HTERT RPE-1 (cell line): ENCODE results near the gene SDF2.

Source experiments
- in situ Hi-C: fragments of 300-500 bp; cut with MboI; formaldehyde crosslinking; loops from 4 replicates; pipeline ENCODE4 v1.14.3; 2020; ENCODE audit warnings: low sequenced_read_pairs

The SDF2 gene, protein sequence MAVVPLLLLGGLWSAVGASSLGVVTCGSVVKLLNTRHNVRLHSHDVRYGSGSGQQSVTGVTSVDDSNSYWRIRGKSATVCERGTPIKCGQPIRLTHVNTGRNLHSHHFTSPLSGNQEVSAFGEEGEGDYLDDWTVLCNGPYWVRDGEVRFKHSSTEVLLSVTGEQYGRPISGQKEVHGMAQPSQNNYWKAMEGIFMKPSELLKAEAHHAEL

DNA sequence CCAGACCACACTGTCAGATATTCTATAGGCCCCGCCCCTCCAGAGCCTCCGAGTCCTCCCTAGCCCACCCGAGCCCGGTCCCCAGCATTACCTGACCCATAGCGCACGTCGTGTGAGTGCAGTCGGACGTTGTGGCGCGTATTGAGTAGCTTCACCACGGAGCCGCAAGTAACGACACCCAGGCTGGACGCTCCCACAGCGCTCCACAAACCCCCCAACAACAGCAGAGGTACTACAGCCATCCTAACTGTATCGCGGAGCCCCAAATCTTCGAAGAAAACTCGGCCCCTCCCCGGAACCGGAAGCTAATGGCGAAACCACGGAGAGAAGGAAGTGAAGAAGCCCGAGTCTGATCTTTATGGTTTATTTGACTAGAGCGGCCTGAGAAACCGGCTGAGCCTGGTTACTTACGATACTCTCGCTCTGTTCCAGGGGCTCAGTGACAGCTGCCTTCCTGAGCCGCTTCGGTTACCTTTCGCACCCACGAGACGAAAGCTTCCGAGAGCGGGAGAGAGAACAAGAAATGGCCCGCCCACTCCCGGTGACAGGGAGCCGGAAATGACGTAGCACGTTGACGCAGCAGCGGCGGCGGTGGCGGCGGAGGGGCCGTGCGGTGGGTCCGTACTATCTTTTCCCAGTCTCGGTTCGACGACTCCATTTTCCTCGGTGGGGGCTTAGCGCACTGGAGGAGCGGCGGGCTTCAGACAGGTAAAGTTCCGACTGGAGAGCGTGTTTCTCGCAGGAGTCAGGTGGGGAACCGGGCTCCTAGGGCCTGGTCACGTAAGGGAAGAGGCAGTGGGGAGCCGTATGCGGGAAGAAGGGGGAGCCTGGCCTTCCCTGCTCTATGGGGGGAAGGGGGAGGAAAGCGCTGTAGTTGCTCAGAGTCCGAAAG lies at the start of gene SDF2, which contains the start of gene SUPT6H:
Gene SDF2 (minus strand): TSS at position 272 of the 892 bp plus-strand sequence. CDS start 30 bp downstream, at position 242.
Gene SUPT6H (plus strand): TSS at position 571 of the 892 bp plus-strand sequence. CDS start 11,197 bp downstream, outside the sequence.
- in situ Hi-C loops, result no loop called here

DNA sequence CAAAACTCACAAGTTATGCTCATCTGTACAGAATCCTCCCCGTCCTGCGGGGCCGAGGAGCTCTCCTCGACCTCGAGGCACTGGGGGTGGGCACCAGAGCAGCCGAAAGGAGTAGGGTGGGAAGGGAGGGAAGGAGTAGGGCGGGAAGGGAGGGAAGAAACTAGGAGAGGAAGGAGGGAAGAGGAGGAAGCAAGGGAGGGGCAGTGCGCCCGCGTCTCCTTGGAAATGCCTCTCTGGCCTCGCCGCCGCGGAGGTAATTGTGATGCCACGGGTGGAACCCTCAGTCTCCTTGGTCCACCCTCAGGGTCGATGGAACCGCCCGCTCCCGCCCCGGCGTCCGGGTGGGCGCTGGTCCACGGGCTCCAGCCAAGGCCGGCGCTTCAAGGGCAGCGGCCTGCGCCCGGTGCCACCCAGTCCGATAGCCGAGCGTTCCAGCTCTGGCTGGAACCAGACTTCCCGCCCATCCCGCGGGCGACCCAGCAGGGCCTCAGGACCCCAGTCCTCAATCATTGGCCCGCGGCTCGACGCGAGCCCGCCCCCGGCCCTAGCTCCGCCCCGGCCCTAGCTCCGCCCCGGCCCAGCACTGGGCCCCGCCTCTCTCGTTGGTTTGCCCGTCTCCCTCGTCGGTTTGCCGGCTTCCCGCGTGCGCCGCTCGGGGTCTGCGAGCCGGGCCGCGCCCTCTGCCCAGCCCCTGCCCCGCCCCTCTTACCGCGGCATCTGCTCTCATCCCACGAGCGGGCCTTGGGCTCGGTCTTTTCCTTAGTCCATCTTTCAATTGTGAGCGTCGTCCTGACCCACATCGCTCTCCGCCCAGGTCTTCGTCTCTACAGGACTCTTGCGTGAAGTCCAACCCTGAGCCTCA lies 49.4 kb upstream of the SDF2 start:
- in situ Hi-C loops, result no loop called here

DNA sequence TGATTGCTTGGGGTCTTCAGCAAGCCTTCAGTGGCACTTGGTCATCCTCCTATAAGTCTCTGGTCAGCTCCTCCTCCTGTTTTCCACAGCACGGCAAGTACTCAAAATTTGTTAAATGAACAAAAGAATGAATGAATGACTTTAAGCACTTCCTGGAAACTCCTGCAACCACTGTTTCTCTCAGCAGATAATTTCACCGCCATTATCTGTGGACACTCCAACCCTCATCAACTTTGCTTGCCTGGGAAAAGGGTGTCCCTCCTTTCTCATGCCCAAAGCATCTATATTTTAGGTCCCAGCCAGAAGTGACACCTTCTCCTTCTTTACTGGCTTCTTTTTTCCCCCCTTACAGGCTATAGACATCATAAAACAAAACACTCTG lies 45.6 kb upstream of the SDF2 start:
- in situ Hi-C loops, result no loop called here

DNA sequence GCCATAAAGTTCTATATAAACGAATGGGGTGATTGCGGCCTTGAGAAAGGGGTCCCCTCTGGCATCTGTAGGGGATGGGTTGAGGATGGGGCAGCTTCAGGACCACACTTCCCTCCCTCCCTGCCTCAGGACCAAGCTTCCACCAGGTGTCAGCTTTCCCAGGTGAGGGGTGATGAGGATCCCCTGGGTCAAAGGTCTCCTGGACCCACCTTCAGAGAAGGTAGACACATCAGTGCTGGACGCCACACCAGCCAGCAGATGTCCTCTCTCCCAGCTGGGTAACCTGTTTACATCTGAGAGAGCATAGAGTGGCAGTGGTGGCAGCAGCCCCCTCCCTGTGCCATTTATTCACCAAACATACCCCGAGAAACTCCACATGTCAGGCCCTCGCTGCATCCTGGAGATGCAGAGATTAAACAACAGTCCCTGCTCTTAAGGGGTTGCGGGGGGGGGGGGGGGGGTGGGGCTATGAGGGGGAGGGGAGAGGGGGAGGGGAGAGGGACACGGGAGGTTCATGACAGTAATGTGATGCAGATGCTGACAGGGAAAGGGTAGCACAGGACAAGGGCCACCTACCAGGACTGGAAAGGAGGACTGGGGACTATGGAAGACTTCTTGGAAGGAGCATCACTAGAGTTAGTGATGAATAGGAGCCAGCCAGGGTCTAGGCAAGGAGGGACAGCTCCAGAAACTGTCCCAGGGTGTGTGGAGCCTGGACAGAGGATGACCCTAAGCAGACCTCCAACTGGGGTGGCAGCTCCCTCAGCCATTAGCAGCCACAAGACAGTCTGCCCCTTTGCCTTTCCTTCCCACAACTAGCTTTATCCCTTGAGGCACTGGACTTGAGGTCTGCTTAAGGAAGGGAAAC lies 45.0 kb upstream of the SDF2 start:
- in situ Hi-C loops, result no loop called here

DNA sequence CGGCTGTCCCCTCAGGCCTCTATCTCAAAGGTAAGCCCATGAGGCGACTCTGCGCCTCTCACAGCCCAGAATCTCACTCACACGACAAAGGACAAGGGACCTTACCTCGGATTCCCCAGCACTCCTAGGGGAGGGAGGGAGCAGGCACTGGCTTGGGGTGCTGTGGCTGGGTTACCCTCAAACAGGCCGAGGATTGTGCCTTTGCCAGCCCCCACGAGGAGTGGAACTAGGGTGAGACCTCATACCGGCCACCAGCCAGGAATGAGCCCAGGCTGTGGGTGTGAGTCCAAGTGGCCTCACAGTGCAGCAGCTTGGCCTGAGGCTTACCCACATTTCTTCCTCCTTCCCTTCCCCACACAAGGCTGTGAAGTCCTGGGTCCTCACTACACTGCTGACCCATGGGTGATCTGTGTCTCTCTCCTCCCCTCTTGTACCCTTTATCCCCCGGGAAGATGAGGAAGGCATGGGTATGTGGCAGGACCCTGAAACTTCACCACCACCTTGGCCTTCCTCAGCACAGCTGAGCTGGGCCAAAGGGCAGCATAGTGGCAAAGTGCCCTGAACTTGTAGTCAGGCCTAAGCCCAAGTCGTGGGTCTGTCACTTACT lies 44.1 kb upstream of the SDF2 start:
- in situ Hi-C loops, result no loop called here

DNA sequence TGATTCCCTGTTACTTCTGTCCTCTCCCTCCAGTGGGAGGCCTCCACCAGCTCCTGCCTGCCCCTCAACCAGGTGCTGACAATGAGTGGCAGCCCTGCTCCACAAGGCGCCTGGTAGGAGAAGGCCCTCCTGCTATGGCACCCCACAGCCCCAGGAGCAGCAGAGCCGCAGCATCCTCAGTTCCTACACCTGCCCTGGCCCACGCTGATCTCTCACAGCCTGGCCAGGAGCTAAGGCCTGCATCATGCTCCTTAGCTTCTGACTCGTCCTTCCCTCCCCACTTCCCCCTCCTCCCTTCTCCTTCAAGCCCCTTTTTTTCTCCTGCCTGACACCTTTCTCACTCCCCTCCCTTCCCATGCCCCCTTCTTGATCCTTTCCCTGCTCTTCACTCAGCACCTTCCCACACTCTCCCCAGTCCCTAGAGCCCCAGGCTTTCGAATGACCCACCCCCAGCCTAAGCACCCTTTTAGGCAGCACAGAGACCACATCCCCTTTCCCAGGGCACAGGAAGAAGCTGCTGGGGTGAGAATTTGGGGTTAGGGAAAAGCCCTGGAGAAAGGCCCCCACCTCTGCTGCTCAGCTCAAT lies 43.5 kb upstream of the SDF2 start:
- in situ Hi-C loops, result no loop called here

DNA sequence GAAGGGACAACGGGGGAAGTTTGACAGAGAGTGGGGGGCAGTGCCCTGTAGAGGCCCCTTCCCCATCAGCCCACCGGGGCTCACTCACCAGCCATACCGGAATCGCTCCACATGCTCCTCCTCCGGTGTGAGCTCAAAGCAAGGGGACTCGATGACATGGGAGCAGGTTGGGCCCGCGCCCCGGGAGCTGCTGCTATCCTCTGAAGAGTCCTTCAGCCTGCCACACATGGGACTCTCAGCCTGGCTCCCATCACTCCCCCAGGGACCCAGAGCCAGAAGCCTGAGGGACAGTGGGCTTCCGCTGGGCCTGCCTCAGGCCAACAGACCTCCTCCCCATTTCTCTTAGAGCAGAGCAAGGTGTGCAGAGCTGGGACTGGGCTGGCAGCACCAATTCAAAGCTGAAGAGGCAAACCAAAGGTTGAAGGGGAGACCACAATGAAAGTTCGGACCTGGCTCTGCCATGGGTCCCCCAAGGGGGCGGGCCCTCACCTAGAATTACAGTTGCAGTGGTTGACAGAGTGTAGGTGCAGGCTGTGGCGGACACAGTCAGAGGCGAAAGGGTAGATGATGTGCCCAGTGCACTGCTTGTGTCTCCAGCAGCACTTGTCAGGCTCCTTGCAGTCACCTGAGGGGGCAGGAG lies 42.6 kb upstream of the SDF2 start:
- in situ Hi-C loops, result no loop called here

DNA sequence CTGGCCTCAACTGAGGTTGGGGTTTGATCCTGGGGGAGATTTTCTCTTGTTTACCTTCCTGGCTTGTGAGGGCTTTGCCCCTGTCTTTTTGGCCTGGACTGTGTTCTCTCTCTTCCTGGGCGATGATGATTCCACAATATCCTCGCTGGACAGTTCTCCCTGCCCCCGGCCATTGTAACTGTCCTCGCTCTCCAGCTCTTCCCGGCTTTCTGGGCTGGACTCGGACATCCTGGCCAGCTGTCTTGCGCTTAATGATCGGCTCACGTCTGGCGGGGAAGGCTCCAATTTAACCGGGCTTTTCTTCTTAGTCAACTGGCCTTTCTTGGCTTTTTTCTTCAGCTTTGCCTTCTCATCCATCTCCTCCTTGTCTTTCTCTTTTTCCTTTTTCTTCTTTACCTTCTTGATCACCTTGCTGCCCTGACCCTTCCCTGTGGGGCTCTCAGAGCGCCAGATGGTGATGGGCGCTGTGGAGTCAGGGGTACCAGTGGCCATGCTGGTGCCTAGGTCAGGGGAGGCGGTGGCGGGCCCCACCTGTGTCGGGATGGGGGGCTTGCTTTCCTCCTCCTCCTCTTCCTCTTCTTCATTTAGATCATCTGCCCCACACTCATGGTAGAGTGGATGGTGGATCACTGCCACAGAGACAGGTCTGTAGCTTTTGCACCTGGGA lies 42.0 kb upstream of the SDF2 start:
- in situ Hi-C loops, result no loop called here

DNA sequence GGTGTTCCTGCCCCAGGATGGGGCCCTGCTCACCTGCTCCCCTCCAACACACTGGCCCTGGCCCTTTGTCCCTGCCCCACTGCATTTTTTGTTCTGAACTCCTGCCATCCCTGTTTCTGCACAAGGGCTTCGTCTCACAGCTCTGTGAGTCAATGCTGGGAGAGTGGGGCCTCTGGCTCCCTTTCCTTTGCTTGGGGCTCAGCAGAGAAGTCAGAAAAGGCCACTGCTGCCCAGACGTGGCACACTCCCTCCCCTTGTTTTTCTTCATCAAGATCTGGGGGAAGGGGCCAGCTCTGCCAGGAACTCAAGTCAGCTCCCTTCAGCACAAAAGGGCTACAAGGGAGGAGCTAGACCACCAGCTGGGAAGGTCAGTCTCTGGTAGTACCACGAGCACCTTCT lies 41.0 kb upstream of the SDF2 start:
- in situ Hi-C loops, result no loop called here

DNA sequence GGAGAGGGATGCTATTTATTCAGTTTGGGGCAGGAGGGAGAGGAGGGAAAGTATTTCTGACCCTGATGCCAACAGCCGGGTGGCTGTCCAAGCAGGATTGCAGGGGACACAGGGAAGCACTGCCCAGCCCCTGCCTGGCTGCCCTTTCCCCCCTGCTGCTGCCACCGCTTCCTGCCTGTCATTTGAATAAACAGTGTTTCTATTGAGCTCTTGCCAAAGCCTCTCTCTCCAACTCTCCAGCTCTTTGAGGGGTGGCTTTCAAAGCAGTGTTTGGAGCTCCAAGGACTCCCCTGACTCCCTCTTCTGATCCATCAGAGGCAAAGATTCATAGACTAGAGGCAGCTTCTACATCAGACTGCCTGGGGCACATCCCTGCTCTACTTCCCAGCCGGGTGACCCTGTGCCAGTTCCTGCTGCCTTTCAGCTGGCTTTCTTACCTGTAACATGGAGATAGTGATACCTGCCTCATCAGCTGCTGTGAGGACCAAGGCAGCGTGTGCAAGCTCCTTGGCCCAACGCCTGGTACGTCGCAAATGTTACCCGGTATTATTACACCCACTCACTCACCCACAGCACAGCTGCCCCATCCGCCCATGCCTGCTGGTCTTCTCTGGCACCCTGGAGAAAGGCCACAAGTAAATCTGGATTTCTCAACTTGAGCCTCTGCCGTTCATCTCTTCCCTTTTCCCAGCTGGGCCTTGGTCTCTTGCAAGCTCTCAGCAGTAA lies 40.5 kb upstream of the SDF2 start:
- in situ Hi-C loops, result no loop called here

DNA sequence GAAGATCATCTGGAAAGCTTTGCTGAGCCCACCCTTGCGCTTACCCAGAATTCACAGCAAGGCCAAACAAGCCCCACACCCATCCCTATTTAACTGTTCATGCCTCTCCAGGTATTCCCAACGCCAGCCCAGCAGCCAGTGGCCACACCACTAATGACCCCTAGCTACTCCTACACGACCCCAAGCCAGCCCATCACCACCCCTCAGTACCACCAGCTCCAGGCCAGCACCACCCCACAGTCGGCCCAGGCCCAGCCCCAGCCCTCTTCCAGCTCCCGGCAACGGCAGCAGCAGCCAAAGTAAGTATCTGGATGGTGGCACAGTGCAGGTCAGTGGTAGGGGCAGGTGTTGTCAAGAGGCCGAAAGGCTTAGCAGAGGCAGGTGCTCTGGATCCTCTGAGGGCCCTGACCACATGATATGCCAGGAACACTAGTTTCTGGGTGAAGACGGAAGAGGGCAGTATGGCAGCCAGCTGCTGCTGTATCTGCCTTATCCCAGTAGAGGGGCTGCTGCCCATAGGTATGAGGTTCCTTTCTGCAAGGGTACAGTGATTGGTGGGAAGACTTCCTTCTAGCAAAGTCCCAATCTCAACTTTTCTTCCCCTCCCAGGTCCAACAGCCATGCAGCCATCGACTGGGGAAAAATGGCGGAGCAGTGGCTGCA lies 39.3 kb upstream of the SDF2 start:
- in situ Hi-C loops, result no loop called here

DNA sequence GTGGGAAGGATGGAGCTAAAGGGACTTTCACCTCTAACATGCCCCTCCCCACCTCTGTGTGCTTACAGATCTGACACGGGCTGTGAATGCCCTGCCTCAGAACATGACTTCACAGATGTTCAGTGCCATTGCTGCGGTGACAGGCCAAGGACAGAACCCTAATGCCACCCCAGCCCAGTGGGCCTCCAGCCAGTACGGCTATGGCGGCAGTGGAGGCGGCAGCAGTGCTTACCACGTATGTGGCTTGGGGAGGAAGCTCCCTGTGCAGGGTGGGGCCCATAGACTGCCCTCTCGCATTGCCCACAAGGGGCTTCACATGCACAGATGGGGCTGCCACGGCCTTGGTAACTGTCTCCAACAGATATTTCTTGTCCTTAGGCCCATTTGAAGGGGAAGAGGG lies 38.6 kb upstream of the SDF2 start:
- in situ Hi-C loops, result no loop called here

DNA sequence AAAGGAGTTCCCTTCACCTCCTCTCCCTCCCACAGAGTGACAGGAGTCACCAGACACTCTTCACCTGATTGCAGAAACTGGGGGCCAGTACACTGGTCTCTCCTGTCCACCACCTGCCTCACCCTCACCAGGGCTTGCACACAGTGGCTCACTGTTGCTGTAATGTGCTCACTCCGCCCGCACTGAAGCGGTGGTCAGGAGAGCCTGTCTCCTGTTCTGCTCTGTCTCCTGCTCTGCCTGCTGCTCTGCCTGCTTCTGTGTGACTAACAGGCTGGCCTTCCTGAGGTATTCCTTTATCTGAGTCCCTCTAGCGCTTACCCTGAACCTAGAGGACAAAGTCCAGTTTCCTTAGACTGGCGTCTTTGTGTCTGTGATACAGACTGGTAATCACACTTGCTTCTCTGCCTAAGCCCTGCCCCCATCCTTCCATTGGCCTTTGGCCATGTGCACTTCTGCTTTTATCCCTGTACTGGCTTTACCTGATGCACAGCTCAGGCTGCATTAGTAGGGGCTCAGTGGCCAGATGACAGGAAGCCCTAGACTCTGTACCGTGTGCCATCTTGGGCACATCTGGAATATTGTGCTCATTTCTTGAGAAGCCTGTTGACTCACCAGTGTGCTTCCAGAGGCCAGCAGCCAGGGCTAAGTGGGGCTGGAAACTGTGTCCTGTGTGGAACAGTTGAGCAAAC lies 36.7 kb upstream of the SDF2 start:
- in situ Hi-C loops, result no loop called here

DNA sequence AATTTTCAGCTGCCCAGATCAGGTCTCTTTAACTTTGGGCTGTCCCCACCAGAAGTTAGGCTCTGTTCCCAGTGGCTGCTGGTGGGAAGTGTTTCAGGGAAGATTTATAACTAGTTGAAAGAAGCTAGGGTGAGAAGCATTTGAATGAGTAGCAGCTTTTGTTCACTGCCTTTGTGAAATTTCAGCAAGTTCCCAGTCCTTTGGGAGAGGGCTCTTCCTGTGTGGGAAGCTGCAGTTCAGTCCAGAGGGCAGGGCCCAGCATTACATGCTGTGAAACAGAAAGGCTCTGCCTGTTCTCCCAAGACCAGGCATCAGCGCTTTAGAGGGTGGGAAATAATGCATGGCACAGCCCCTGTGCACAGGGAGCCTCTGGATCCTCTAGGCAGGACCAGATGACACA lies 32.2 kb upstream of the SDF2 start:
- in situ Hi-C loops, result no loop called here

DNA sequence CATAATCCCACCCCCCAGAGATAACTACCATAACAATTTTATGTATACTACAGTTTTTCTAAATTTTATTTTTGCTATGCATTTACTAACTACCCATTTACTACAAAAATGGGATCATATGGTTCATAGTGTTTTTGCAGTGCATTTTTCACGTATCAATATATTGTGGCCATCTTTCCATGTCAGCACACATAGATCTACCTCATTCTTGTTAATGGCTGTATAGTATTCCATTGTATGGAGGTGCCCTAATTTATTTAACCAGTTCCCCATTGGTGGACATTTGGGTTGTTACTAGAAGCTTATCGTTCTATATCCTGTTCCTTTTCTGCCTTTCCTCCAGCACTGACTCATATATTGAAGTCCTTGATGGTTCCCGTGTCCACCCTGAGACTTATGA lies 27.3 kb upstream of the SDF2 start:
- in situ Hi-C loops, result no loop called here

DNA sequence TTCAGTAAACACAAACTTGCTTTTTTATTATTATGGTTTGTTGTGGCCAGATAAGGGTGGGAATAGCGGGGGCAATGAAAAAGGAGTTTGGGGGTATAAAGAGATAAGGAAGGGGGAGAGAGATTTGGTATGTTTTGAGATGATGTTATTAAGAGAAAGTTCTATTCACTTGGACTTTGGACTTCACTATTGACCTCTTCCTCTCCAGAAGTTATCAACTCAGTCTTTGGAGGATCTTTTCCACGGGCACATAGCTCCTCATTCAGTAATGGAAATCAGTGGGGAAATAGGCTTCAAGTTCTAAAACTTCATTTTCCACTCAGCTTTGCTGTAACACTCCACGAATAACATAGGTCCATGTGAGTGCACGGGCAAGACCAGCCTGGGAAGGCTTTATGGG lies 26.8 kb upstream of the SDF2 start:
- in situ Hi-C loops, result no loop called here

DNA sequence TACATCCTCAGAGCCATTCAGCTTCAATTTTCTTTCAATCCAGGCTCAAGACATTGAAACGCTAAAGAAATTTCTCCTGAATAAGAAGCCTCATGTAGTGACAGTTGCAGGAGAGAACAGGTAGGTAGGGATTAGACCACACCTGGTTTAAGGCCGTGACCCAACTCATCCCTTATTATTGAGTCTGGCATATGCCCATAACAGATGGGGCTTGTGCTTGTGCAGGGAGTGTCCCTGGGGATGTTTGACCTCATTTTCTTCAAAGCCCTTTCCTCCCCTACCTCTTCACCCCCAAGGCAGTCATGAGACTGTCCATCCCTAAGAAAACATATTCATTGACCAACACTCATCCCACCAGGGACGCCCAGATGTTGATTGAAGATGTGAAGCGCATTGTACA lies 24.6 kb upstream of the SDF2 start:
- in situ Hi-C loops, result no loop called here
